ENCODE measurements around the gene SLC38A1.

SLC38A1 gene

GRCh38 chr12:46160981-46161690, 107.7 kb downstream of the SLC38A1 start:
- DNase-seq, result no peak

DNA sequence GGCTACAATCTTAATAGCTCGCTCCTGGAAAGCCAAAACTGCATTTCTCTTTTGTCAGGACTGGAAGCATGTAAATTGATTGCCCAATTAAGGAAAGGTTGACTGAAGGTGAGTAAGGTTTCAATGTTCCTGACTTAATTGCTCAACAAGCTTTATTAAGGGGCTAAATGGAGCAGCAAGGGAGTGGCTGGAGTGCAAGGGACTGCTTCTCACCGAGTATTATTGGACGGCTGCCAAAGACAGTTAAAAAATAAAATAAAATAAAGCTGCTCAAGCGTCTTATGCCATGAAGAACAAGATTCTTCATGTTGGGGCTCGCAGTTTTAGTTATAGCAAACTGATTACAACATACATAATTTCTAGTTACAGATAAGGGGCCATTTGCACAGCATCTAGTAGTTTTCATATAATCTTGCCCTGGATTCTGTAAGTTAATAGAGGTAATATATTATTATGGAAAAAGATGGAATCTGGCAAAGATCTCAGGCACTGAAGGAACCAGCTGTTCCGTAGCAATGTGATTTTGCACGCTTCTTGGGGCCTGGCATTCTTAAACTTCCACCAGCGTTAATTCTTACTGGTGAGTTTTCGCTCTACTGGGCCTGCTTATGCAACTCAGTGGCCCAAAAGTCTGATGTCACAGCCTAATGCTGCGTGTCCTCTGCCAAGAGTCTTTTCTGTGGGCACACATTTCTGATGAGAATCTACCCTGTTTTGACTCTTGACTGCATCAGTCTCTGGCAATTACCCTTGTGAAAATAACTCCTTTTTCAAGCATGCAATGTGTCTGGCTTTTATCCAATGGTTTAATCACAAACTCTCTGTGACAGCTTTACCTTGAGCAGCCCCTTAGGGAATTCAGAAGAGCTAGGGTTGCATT, 108.5 kb downstream of the SLC38A1 start:
- no peak for DNase-seq

DNA sequence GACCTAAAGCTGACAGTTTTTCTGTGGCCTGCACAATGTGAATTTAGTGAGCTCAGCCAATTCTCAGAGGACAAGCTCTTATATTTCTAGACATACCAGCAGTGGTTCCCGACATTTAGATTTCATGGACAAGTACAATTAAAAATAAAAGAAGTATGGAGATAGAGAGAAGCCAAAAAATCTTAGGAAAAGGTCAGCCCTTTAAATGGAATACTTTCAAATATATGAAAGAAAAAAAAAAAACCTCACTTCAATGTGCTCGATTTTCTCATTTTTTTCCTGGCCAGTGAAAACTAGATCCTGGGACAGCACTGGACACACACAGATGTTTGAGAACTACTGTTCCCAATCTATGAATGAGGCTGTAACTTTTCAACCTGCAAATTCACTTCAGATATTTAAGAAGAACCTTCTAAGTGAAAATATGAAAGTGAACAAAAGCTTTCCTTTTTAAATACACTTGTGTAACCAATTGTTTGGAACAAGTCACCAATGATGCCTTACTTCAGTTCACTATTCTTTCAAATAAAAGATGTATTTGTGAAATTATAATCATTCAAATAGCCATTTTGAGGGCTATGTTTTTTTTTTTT, 109.4 kb downstream of the SLC38A1 start:
- no peak for DNase-seq

DNA sequence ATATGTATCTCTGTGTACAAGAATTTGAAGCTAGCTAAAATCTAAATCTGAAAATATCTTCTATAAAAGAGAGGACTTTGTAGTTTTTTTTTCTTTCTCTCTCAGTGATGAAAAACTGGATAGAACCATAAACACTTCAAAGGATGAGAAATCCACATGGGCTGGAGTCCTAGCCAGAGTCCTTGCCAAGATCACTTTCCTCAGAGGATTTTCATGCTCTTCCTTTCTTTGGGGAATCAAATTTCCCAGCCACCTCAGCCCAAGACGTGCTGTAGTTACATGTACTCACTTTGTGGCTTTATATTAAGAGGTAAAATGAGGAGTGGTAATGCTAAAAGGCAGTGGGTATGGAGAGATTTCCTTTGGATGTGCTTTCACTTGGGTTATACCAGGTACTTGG, 110.3 kb downstream of the SLC38A1 start:
- DNase-seq, result no peak

GRCh38 chr12:46154221-46154985, 114.4 kb downstream of the SLC38A1 start:
- no peak for DNase-seq

- peak; percentile 7 for DNase-seq
These were observed 115.5 kb downstream of the SLC38A1 start for GRCh38 chr12:46153268-46153872.

GRCh38 chr12:46152456-46152855, 116.4 kb downstream of the SLC38A1 start:
- DNase-seq, result no peak

- no peak for DNase-seq
These were observed 118.1 kb downstream of the SLC38A1 start for GRCh38 chr12:46150735-46151134.

DNA sequence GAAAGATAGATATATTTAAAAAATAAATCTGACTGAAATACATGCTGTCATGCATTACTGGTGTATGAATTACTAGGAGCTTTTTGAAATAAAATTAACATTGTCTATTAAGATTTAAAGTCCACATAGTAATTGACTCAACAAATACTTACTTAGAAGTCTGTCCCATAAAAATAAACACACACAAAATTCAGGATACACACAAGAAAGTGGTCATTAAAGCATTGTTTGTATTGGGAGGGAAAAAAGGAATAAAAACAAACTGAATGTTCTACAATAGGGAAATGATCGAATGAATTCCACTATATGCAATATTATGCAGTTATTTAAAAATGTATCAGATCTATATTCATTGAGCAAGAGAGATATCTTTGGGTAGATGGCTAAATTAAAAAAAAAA, 118.9 kb downstream of the SLC38A1 start:
- no peak for DNase-seq

DNA sequence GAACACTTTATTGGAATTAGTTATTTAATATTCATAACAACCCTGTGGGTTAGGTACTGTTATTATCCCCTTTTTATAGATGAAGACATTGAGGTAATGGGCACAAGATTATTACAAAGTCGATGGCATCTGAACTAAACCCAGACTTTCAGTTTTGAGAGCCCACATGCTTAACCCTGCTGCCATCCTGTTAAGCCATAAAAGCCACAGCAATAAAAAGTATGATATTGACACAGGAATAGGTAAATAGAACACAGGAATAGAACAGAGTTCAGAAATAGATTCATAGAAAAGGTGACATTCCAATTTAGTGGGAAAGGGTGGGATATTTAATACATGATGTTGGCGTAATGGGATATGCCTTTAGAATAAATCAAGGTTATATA, 119.8 kb downstream of the SLC38A1 start:
- no peak for DNase-seq

- DNase-seq, result no peak
These were observed 120.3 kb downstream of the SLC38A1 start for GRCh38 chr12:46148327-46149078.

GRCh38 chr12:46147144-46147543, 121.7 kb downstream of the SLC38A1 start:
- no peak for DNase-seq

DNA sequence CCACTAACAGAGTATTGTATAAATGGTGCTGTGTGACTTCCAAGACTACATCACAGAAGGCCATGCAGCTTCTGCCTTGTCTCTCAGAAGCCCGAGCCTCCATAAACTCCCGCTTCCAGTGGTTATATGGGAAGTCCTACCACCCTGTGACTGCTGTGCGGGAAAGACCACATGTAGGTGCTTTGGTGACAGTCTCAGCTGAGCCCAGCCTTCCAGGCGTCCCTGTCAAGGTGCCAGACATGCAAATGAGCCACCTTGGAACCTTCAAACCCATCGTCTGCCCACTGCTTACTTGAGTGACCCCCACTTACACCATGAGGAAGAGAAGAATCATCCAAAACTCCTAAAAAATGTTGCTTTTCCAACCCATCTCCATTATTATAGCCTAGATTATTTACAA, 123.0 kb downstream of the SLC38A1 start:
- DNase-seq, result no peak

GRCh38 chr12:46144433-46144832, 124.4 kb downstream of the SLC38A1 start:
- DNase-seq, result no peak

- no peak for DNase-seq
These were observed 132.6 kb downstream of the SLC38A1 start for GRCh38 chr12:46136249-46136648.

DNA sequence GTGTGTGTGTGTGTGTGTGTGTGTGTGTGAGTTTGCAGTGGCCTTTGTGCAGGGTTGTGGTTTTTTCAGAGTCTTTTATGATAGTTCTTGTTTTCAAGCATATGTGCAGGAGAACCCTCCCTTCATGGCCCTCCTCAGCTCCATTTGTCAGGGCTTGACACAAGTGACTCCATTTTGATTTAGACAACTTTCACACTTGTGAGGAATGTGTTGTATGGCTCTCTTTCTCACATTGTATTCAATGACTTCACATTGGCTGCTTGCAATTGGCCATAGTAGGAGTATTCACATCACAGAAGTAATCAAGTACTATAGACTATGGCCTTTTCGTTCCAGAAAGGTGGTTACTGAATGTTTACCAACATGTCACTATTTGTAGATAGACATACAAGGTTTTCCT, 133.1 kb downstream of the SLC38A1 start:
- no peak for DNase-seq

DNA sequence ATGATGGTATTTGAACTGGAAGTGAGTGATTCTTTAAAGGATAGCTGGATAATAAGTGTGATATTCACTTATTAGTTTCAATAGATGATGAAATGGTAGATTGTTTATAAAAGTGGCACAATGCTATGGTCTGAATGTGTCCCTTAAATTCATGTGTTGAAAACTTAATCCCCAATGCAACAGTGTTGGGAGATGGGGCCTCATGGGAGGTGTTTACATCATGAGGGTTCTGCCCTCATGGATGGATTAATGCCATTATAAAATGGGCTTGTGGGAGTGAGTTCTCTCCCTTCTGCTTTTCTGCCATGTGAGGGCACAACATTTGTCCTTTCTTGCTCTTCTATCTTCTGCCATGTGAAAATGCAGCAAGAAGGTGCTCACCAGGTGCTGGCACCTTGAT, 134.0 kb downstream of the SLC38A1 start:
- no peak for DNase-seq

DNA sequence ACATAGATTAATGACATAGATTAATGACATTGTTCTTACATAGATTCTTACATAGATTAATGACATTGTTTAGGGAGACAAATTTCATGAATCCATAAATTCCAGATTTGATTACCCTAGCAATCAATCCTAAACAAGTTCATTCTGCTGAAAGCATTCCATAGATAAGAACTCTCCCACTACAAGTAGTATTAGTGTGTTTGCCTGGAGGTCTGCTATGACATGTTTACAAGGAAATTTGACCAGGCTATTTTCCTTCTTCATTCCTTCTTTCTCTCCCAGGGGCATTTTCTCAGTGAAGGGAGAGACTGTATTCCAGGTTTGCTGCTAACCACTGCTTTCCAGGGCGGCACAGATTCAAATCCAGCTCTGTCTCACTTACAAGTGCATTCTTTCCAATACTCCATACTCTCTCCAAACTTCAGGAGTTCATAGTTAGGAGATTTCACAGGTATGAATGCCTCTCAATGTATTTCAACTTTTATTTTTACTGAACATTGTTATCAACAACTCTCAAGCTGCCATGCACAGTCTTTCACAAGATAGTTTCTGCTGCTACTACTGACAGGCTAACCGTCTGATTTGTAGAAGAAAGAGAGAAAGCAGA, 134.5 kb downstream of the SLC38A1 start:
- DNase-seq, result no peak

- DNase-seq, result no peak
These were observed 135.1 kb downstream of the SLC38A1 start for GRCh38 chr12:46133751-46134150.
